Natural killer cell treated with Interleukin-12 subunit alpha and Interleukin-12 subunit beta and Interleukin-15 and Interleukin-18, amount 100 ng/mL, for 72 hours (primary cell): ENCODE measurements around the gene SNX27. TPM values are rescaled to one million over a fixed set of nuclear protein-coding genes. Genes with fewer than 3 reads are reported as not detected.
A peak's percentile ranks its signal among the peaks of the same experiment; 100 is the strongest.

Experiments
- ATAC-seq, 2 donors: fragments of 150-1000 bp; cut with Tn5 transposase in 1 of 2; sonication (Bioruptor Pico), chemical (Tn5 transposase) in 1 of 2; 2 replicates each; pipeline ENCODE4 v1.10.0; 2021
- DNase-seq: peaks from one replicate; pipeline ENCODE4 v3.0.0; 2022; ENCODE audit warnings: low spot score
- H3K27ac Mint-ChIP-seq, 2 donors: 1 replicate in 1 of 2; 2 replicates in 1 of 2; pipeline ENCODE4 v1.8.0; 2022; ENCODE audit warnings: mixed read lengths in 2 of 2, mild to moderate bottlenecking in 1 of 2, moderate library complexity in 1 of 2
- H3K27me3 Mint-ChIP-seq, 2 donors: 1 replicate in 1 of 2; 2 replicates in 1 of 2; pipeline ENCODE4 v1.8.0; 2022; ENCODE audit warnings: mixed read lengths in 2 of 2
- H3K36me3 Mint-ChIP-seq: one replicate; pipeline ENCODE4 v1.8.0; 2022; ENCODE audit warnings: mixed read lengths
- H3K4me1 Mint-ChIP-seq, 2 donors: 1 replicate in 1 of 2; 2 replicates in 1 of 2; pipeline ENCODE4 v1.8.0; 2022; ENCODE audit warnings: low read depth in 2 of 2, mixed read lengths in 2 of 2, mild to moderate bottlenecking in 1 of 2
- H3K4me3 Mint-ChIP-seq: one replicate; pipeline ENCODE4 v1.8.0; 2022; ENCODE audit warnings: mixed read lengths
- H3K9me3 Mint-ChIP-seq: 2 replicates; pipeline ENCODE4 v1.8.0; 2022; ENCODE audit warnings: mixed read lengths
- total RNA-seq, 2 donors: library from RNA; stranded (reverse); gene quantifications; one replicate each; pipeline ENCODE4 v1.2.3, GENCODE V29; 2022

SNX27 gene
- total RNA-seq, 2 donors from 2014 or later: 28.3 to 34.2 TPM

GRCh38 chr1:151716771-151717631, 105.2 kb downstream of the SNX27 start, which contains the start of gene CELF3:
TSS of gene CELF3 (minus strand) at chr1:151716803. CDS start at chr1:151716020, 783 bp downstream.
- Mint-ChIP-seq H3K4me3 (no peak within 1 kb of the TSS), H3K27ac (no peak within 1 kb of the TSS), H3K9me3 (no peaks in the 10 kb centered on the region), H3K4me1 (peaks cover 18 to 28% of the 10 kb centered on the region in 2 donors), H3K36me3 (no peaks in the 10 kb centered on the region), H3K27me3 (peaks cover 47 to 54% of the 10 kb centered on the region in 2 donors)
- ATAC-seq (no peak), DNase-seq (peak; percentile 44)

DNA sequence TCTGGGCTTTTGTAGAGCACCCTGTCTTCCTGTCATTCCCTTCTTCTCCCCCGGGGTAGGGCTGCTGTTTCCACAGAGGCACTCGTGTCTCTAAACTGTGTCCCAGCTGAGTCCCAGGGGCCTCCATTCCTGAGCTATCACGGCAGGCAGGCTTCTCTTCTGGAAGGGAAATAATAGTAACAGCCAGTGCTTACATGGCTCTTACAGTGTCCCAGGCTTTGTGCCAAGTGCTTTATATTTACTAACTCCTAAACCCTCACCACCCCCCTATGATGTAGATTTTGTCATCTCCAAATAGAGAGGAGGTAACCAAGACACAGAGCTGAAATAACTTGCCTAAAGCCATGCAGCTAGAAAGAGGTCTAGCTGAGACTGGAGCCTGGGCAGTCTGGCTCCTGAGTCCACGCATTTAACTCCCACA, 106.2 kb downstream of the SNX27 start:
- Mint-ChIP-seq H3K4me1 (peaks cover 19 to 28% of the 10 kb centered on the region in 2 donors), H3K9me3 (no peaks in the 10 kb centered on the region), H3K27ac (no peak overlapping the region), H3K27me3 (peaks cover 45 to 54% of the 10 kb centered on the region in 2 donors), H3K4me3 (no peak overlapping the region), H3K36me3 (no peaks in the 10 kb centered on the region)
- ATAC-seq: no peak
- DNase-seq: peak; percentile 55

GRCh38 chr1:151718666-151719065, 106.8 kb downstream of the SNX27 start:
- Mint-ChIP-seq H3K4me1 (peaks cover 19 to 28% of the 10 kb centered on the region in 2 donors), H3K4me3 (no peak overlapping the region), H3K9me3 (no peaks in the 10 kb centered on the region), H3K27ac (no peak overlapping the region), H3K36me3 (no peaks in the 10 kb centered on the region), H3K27me3 (peaks cover 42 to 54% of the 10 kb centered on the region in 2 donors)
- ATAC-seq: no peak
- no peak for DNase-seq

- H3K4me1 Mint-ChIP-seq: peaks cover 19 to 28% of the 10 kb centered on the region in 2 donors
- ATAC-seq: no peak
- peak overlapping the region; percentile 78 for H3K4me3 Mint-ChIP-seq
- H3K27me3 Mint-ChIP-seq: peaks cover 34 to 44% of the 10 kb centered on the region in 2 donors
- H3K36me3 Mint-ChIP-seq: no peaks in the 10 kb centered on the region
- H3K27ac Mint-ChIP-seq: peak overlapping the region in 1 of 2 donors; percentile 77
- DNase-seq: peak; percentile 15
- no peaks in the 10 kb centered on the region for H3K9me3 Mint-ChIP-seq
These were observed 108.3 kb downstream of the SNX27 start for GRCh38 chr1:151720125-151720524.

DNA sequence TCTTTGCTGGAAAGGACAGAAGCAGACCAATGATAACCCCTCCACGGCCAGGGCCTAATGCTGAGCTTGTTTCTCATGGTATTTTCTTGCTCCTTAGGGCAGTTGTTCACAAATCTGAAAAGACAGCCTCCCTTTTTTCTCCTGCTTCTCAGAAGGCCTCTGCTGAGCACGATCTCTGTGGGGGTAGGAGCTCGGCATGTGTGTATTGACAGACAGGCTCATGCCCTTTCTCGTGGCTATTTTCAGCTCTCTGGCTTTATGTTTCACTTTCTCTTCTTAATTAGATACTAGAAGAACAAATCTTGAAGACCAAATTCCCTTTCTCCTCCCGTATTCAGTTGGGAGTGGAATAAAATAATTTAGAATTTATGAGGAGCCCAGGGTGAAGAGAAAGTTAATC, 108.7 kb downstream of the SNX27 start:
- H3K4me3 Mint-ChIP-seq: peak overlapping the region; percentile 78
- H3K36me3 Mint-ChIP-seq: no peaks in the 10 kb centered on the region
- no peak for DNase-seq
- H3K4me1 Mint-ChIP-seq: peaks cover 19 to 28% of the 10 kb centered on the region in 2 donors
- ATAC-seq: no peak
- peak overlapping the region in 1 of 2 donors; percentile 77 for H3K27ac Mint-ChIP-seq
- peaks cover 31 to 44% of the 10 kb centered on the region in 2 donors for H3K27me3 Mint-ChIP-seq
- no peaks in the 10 kb centered on the region for H3K9me3 Mint-ChIP-seq

DNA sequence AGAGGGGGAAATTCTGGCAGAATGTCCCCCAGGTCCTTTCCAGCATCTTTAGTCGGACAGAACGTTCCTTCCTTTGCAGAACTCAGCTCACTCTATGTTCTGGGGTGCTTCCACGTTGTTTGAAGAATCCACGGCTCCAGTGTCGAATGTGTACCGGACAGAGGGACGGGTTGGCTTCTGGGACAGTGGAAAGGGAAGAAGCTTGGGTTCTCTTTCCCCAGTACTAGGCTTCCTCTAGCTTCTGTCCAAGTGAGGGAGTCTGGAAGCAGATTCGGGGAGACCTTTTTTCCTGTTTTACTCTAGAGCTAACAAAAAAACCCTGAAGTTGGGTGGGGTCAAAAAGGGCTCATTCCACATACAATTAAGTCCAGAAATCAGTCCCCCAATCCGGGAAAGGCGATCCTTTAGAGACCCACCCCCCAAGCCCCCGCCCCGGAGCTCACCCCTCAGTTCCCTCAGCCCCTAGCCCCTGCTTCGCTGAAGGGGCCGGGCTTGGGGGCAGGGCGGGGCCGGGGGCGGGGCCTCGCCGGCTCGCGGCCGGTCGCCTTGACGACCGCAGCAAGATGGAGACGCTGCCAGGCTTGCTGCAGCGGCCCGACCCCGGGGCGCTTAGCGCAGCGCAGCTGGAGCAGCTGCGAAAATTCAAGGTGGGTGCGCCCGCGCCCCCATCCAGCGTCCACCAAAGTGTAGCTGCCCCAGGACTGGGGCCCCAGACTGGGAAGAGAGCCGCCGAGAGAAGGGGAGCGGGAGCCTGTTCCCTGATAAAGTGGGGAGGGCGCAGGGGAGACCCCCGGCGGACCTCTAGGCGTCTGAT, 109.3 kb downstream of the SNX27 start, which contains the start of gene RIIAD1:
Gene RIIAD1, plus strand, starts transcription at position 549 of the 814 bp plus-strand sequence. Its CDS starts 15 bp downstream, at position 564.
- H3K4me3 Mint-ChIP-seq: peak within 1 kb of the TSS; percentile 78
- peak within 1 kb of the TSS in 1 of 2 donors; percentile 77 for H3K27ac Mint-ChIP-seq
- peak; percentile 56 for DNase-seq
- H3K36me3 Mint-ChIP-seq: no peaks in the 10 kb centered on the region
- peak; percentile 85 to 89 for ATAC-seq
- peaks cover 19 to 28% of the 10 kb centered on the region in 2 donors for H3K4me1 Mint-ChIP-seq
- peaks cover 36 to 44% of the 10 kb centered on the region in 2 donors for H3K27me3 Mint-ChIP-seq
- H3K9me3 Mint-ChIP-seq: no peaks in the 10 kb centered on the region

GRCh38 chr1:151721788-151722510, 110.1 kb downstream of the SNX27 start:
- Mint-ChIP-seq H3K27me3 (peaks cover 35 to 40% of the 10 kb centered on the region in 2 donors), H3K4me1 (peaks cover 19 to 26% of the 10 kb centered on the region in 2 donors), H3K27ac (no peak overlapping the region), H3K4me3 (peak overlapping the region; percentile 78), H3K9me3 (no peaks in the 10 kb centered on the region), H3K36me3 (no peaks in the 10 kb centered on the region)
- ATAC-seq (no peak), DNase-seq (no peak)

GRCh38 chr1:151723726-151724370, 112.0 kb downstream of the SNX27 start:
- no peaks in the 10 kb centered on the region for H3K36me3 Mint-ChIP-seq
- H3K9me3 Mint-ChIP-seq: no peaks in the 10 kb centered on the region
- DNase-seq (no peak), ATAC-seq (no peak)
- H3K4me3 Mint-ChIP-seq: no peak overlapping the region
- H3K27ac Mint-ChIP-seq: no peak overlapping the region
- H3K4me1 Mint-ChIP-seq: peaks cover 17 to 19% of the 10 kb centered on the region in 2 donors
- peaks cover 25% of the 10 kb centered on the region in 2 donors for H3K27me3 Mint-ChIP-seq

- Mint-ChIP-seq H3K27me3 (peaks cover 30 to 35% of the 10 kb centered on the region in 2 donors), H3K27ac (no peak overlapping the region), H3K9me3 (no peaks in the 10 kb centered on the region)
These were observed 116.6 kb downstream of the SNX27 start for GRCh38 chr1:151728151-151729054.

GRCh38 chr1:151729157-151729965, 117.5 kb downstream of the SNX27 start:
- Mint-ChIP-seq H3K27ac (no peak overlapping the region), H3K4me1 (no peaks in the 10 kb centered on the region), H3K4me3 (no peak overlapping the region), H3K36me3 (no peaks in the 10 kb centered on the region), H3K27me3 (peaks cover 29 to 38% of the 10 kb centered on the region in 2 donors), H3K9me3 (no peaks in the 10 kb centered on the region)
- no peak for DNase-seq
- no peak for ATAC-seq

More at GRCh38 chr1:151728151-151729054, 116.6 kb downstream of the SNX27 start:
- H3K4me1 Mint-ChIP-seq: no peaks in the 10 kb centered on the region
- no peak overlapping the region for H3K4me3 Mint-ChIP-seq
- no peak for DNase-seq
- ATAC-seq: no peak
- H3K36me3 Mint-ChIP-seq: no peaks in the 10 kb centered on the region

DNA sequence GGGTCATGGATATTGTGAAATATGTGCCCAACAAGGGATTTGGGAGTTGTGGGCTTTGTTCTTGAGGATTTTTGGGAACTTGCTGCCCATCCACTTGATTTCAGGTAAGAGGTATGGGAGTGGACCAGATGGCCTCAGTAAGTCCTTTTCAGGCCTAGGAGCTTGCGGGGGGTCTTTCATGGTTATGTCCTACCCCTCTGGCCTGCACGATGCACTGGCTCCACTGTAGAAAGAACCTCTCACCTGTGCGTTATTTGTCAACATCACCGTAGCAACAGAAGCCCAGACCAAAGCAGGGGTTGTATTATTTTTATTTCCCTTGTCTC, 118.1 kb downstream of the SNX27 start:
- H3K27me3 Mint-ChIP-seq: peaks cover 29 to 44% of the 10 kb centered on the region in 2 donors

More for the DNA sequence above, 118.1 kb downstream of the SNX27 start:
- Mint-ChIP-seq H3K4me3 (no peak overlapping the region), H3K9me3 (no peaks in the 10 kb centered on the region), H3K36me3 (no peaks in the 10 kb centered on the region), H3K27ac (no peak overlapping the region), H3K4me1 (no peaks in the 10 kb centered on the region)
- ATAC-seq (no peak), DNase-seq (no peak)
